B cell (primary cell): ENCODE data around the gene KAZN. TPM values are rescaled to one million over a fixed set of nuclear protein-coding genes. Genes with fewer than 3 reads are reported as not detected.

ENCODE experiments used
- ATAC-seq: fragments of 200-7000 bp; cut with Tn5 transposase; one replicate; pipeline ENCODE4 v1.10.0; 2021; ENCODE audit warnings: low read depth, mild to moderate bottlenecking, moderate number of reproducible peaks, moderate library complexity
- CTCF ChIA-PET: fragments of 350-600 bp; sonication (Branson Sonifier 250); formaldehyde crosslinking; loops from one replicate; lab custom pipeline; 2021; ENCODE audit warnings: antibody characterized with exemption, inconsistent platforms; lab: Charles Lee
- POLR2A ChIA-PET: fragments of 350-600 bp; sonication (Branson Sonifier 250); formaldehyde crosslinking; loops from one replicate; lab custom pipeline; 2021; ENCODE audit warnings: antibody characterized with exemption; lab: Charles Lee
- DNase-seq: peaks from one replicate; pipeline ENCODE4 v3.0.0; 2013
- H2AFZ ChIP-seq: 2 replicates; pipeline ENCODE4 v1.6.1; 2012; ENCODE audit warnings: mild to moderate bottlenecking, low read depth, low read length; ENCODE audit not compliant: insufficient read depth, poor library complexity, severe bottlenecking
- H3K27ac ChIP-seq, 2 donors: 1 replicate in 1 of 2; 2 replicates in 1 of 2; pipeline ENCODE4 v1.5.1; 2012 to 2013; ENCODE audit warnings: low read length in 2 of 2, mild to moderate bottlenecking in 2 of 2, moderate library complexity in 1 of 2
- H3K27me3 ChIP-seq, 4 experiments: fragments of 200-600 bp in 1 of 4; sonication (generic) in 1 of 4; replicated peaks in 1 of 4; 1 replicate in 2 of 4; 2 replicates in 2 of 4; pipeline versions ENCODE4 v1.6.1 to v1.7.0; 2013 to 2016; ENCODE audit warnings: low read length in 3 of 4, mild to moderate bottlenecking in 2 of 4, mixed read lengths in 1 of 4, moderate library complexity in 1 of 4; ENCODE audit not compliant: insufficient read depth in 4 of 4, control insufficient read depth in 3 of 4; ENCODE audit errors: control extremely low read depth in 1 of 4
- H3K36me3 ChIP-seq, 2 experiments: replicated peaks in 1 of 2; 1 replicate in 1 of 2; 2 replicates in 1 of 2; pipeline versions ENCODE4 v1.6.1 to v1.7.1; 2013; ENCODE audit warnings: low read length in 1 of 2; ENCODE audit not compliant: insufficient read depth in 2 of 2, control insufficient read depth in 1 of 2; ENCODE audit errors: control extremely low read depth in 1 of 2, extremely low read depth in 1 of 2
- H3K4me1 ChIP-seq, 2 donors: fragments of 200-600 bp in 1 of 2; sonication (generic) in 1 of 2; 1 replicate in 1 of 2; 2 replicates in 1 of 2; pipeline versions ENCODE4 v1.5.1 to v1.6.1; 2013 to 2017; ENCODE audit warnings: low read length in 2 of 2; ENCODE audit not compliant: control insufficient read depth in 2 of 2, insufficient read depth in 2 of 2
- H3K4me2 ChIP-seq: replicated peaks from 2 replicates; pipeline ENCODE3; 2012; ENCODE audit warnings: mild to moderate bottlenecking, low read depth, low read length; ENCODE audit not compliant: poor library complexity, severe bottlenecking
- H3K4me3 ChIP-seq, 5 experiments: fragments of 200-600 bp in 1 of 5; sonication (generic) in 1 of 5; 1 replicate in 3 of 5; 2 replicates in 2 of 5; pipeline versions ENCODE4 v1.5.1 to v1.7.0; 2011 to 2016; ENCODE audit warnings: low read length in 4 of 5, mild to moderate bottlenecking in 4 of 5, low read depth in 2 of 5, control low read depth in 1 of 5, moderate library complexity in 1 of 5; ENCODE audit not compliant: insufficient read depth in 1 of 5; ENCODE audit errors: control extremely low read depth in 1 of 5, extremely low read depth in 1 of 5
- H3K79me2 ChIP-seq: fragments of 200-600 bp; sonication (generic); one replicate; pipeline ENCODE4 v1.6.0; 2016; ENCODE audit warnings: low read length; ENCODE audit not compliant: control insufficient read depth, insufficient read depth
- H3K9ac ChIP-seq: fragments of 200-600 bp; sonication (generic); 2 replicates; pipeline ENCODE4 v1.6.1; 2017; ENCODE audit warnings: mild to moderate bottlenecking, low read length, moderate library complexity
- H3K9me3 ChIP-seq, 3 donors: one replicate each; pipeline versions ENCODE4 v1.6.1 to v1.7.1; 2013; ENCODE audit warnings: low read length in 2 of 3; ENCODE audit not compliant: control insufficient read depth in 2 of 3, insufficient read depth in 1 of 3; ENCODE audit errors: control extremely low read depth in 1 of 3
- H4K20me1 ChIP-seq: 2 replicates; pipeline ENCODE4 v1.6.0; 2012; ENCODE audit warnings: mild to moderate bottlenecking, low read length; ENCODE audit not compliant: insufficient read depth, control insufficient read depth, poor library complexity, severe bottlenecking
- H3K27ac Mint-ChIP-seq: one replicate; pipeline ENCODE4 v1.8.0; 2021; ENCODE audit warnings: mixed read lengths
- H3K27me3 Mint-ChIP-seq: one replicate; pipeline ENCODE4 v1.8.0; 2021; ENCODE audit warnings: mixed read lengths
- H3K4me1 Mint-ChIP-seq: one replicate; pipeline ENCODE4 v1.8.0; 2021; ENCODE audit warnings: mixed read lengths
- H3K4me3 Mint-ChIP-seq: one replicate; pipeline ENCODE4 v1.8.0; 2021; ENCODE audit warnings: mixed read lengths
- H3K9me3 Mint-ChIP-seq: one replicate; pipeline ENCODE4 v1.8.0; 2022; ENCODE audit warnings: mixed read lengths; ENCODE audit not compliant: insufficient read depth
- CTCF ChIP-seq: fragments of 200-600 bp; IDR thresholded peaks from one replicate; pipeline ENCODE4 v1.8.0; 2022; ENCODE audit warnings: antibody characterized with exemption, mild to moderate bottlenecking
- EZH2 ChIP-seq: IDR thresholded peaks from 2 replicates; pipeline ENCODE4 v1.6.1; 2012; ENCODE audit warnings: borderline replicate concordance, low read depth, mild to moderate bottlenecking, moderate library complexity, low read length; ENCODE audit not compliant: insufficient read depth, poor library complexity, severe bottlenecking
- WGBS: methylation state at CpG from one replicate; pipeline ENCODE4 v1.1.5; 2013; ENCODE audit warnings: missing lambda C conversion rate; ENCODE audit not compliant: insufficient coverage; 5-methylcytosine and 5-hydroxymethylcytosine counted together
- intact Hi-C: fragments of 100-400 bp; cut with micrococcal nuclease; formaldehyde crosslinking; loops from one replicate; pipeline ENCODE4 v1.10.0; 2022
- polyA plus RNA-seq: library from polyadenylated mRNA; depleted of rRNA; stranded (reverse); fragments of >200 nt; gene quantifications from 2 replicates; pipeline ENCODE4 v1.2.3, GENCODE V29; 2012
- total RNA-seq, 2 donors: library from RNA; stranded (reverse); fragments of 120-200 nt in 1 of 2; gene quantifications; 1 replicate in 1 of 2; 2 replicates in 1 of 2; pipeline versions ENCODE4 v1.2.3 to v1.2.4, GENCODE V29; 2013 to 2022

Gene KAZN
- total and polyA plus RNA-seq, 2 donors (not counting 1 experiment from before 2014, with no cell fraction given), result 0.13 to 0.39 TPM

- H3K9me3 ChIP-seq, result no peaks in the 10 kb centered on the region
- H3K9ac ChIP-seq, result no peak overlapping the region
- Mint-ChIP-seq H3K9me3 (no peaks in the 10 kb centered on the region), H3K27me3 (no peaks in the 10 kb centered on the region), H3K4me1 (no peaks in the 10 kb centered on the region), H3K4me3 (no peak overlapping the region), H3K27ac (no peak overlapping the region)
- CTCF ChIA-PET, result no interaction called here
- H2AFZ ChIP-seq, result no peak overlapping the region
- no peaks in the 10 kb centered on the region for H4K20me1 ChIP-seq
- WGBS, result 75% methylated on average over 3 of the region's 3 CpGs
- no peak overlapping the region for H3K4me3 ChIP-seq
- intact Hi-C loops, result no loop called here
- TF ChIP-seq CTCF (no peak), EZH2 (no peak)
- ATAC-seq (no peak), DNase-seq (no peak)
- POLR2A ChIA-PET, result no interaction called here
- no peak overlapping the region for H3K27ac ChIP-seq
- no peaks in the 10 kb centered on the region for H3K79me2 ChIP-seq
- no peaks in the 10 kb centered on the region for H3K27me3 ChIP-seq
- no peak overlapping the region for H3K4me2 ChIP-seq
- no peaks in the 10 kb centered on the region for H3K36me3 ChIP-seq
- no peaks in the 10 kb centered on the region for H3K4me1 ChIP-seq
These were observed 197.1 kb downstream of the KAZN start for GRCh38 chr1:14795589-14795988.

- no peaks in the 10 kb centered on the region for H3K9me3 ChIP-seq
- ATAC-seq (no peak), DNase-seq (no peak)
- H2AFZ ChIP-seq, result no peak overlapping the region
- H4K20me1 ChIP-seq, result no peaks in the 10 kb centered on the region
- WGBS, result 76% methylated on average over 3 of the region's 5 CpGs
- H3K9ac ChIP-seq, result no peak overlapping the region
- H3K27ac ChIP-seq, result no peak overlapping the region
- no peak overlapping the region for H3K4me3 ChIP-seq
- TF ChIP-seq CTCF (no peak), EZH2 (no peak)
- no peak overlapping the region for H3K4me3 Mint-ChIP-seq
- H3K4me1 ChIP-seq, result no peaks in the 10 kb centered on the region
- POLR2A ChIA-PET, result no interaction called here
- no peaks in the 10 kb centered on the region for H3K36me3 ChIP-seq
- H3K27me3 ChIP-seq, result no peaks in the 10 kb centered on the region
- CTCF ChIA-PET, result no interaction called here
- intact Hi-C loops, result no loop called here
- H3K4me2 ChIP-seq, result no peak overlapping the region
- H3K27ac Mint-ChIP-seq, result no peak overlapping the region
- no peaks in the 10 kb centered on the region for H3K79me2 ChIP-seq
- H3K9me3 Mint-ChIP-seq, result no peaks in the 10 kb centered on the region
- H3K4me1 Mint-ChIP-seq, result no peaks in the 10 kb centered on the region
- no peaks in the 10 kb centered on the region for H3K27me3 Mint-ChIP-seq
These were observed 201.5 kb downstream of the KAZN start for GRCh38 chr1:14800014-14800413.
